GM18951 (cell line): ENCODE data around the gene GPBP1.
"Not testable (repeated sequence)": the region's sequence is repeated elsewhere in the genome, so short reads cannot be mapped to it uniquely, and the experiment has no call there.

Experiments used
- POLR2A ChIP-seq: IDR thresholded peaks from 4 replicates; pipeline ENCODE4 v1.6.1; 2011; ENCODE audit warnings: mild to moderate bottlenecking; ENCODE audit not compliant: insufficient read length, insufficient read depth; ENCODE audit errors: extremely low read depth
- in situ Hi-C: fragments of 300-500 bp; cut with MboI; formaldehyde crosslinking; loops from one replicate; pipeline ENCODE4 v1.12.0; 2022; ENCODE audit warnings: low sequenced_read_pairs, mixed read lengths, inconsistent platforms; ENCODE audit not compliant: unreplicated experiment

Gene GPBP1

GRCh38 chr5:57298985-57299491, 125.2 kb downstream of the GPBP1 start:
- no peak for TF ChIP-seq POLR2A
- in situ Hi-C loops, result loop anchor here (25.0 kb wide), 1 partner anchor 1163 kb away; the partner anchor contains the start of gene PLK2

GRCh38 chr5:57299986-57300385, 126.1 kb downstream of the GPBP1 start:
- in situ Hi-C loops, result loop anchor here (25.0 kb wide), 1 partner anchor 1162 kb away; the partner anchor contains the start of gene PLK2
- TF ChIP-seq POLR2A, result no peak

- in situ Hi-C loops, result no loop called here
- TF ChIP-seq POLR2A, result no peak
These were observed 128.3 kb downstream of the GPBP1 start for GRCh38 chr5:57302164-57302563.

GRCh38 chr5:57302643-57303042, 128.8 kb downstream of the GPBP1 start:
- TF ChIP-seq POLR2A, result no peak
- in situ Hi-C loops, result no loop called here

- in situ Hi-C loops, result no loop called here
These were observed 130.1 kb downstream of the GPBP1 start for GRCh38 chr5:57303985-57304384.

GRCh38 chr5:57304931-57305330, 131.1 kb downstream of the GPBP1 start:
- in situ Hi-C loops, result no loop called here
- no peak for TF ChIP-seq POLR2A

More at GRCh38 chr5:57303985-57304384, 130.1 kb downstream of the GPBP1 start:
- TF ChIP-seq POLR2A, result no peak

- in situ Hi-C loops, result no loop called here
- no peak for TF ChIP-seq POLR2A
These were observed 132.5 kb downstream of the GPBP1 start for GRCh38 chr5:57306359-57306758.

GRCh38 chr5:57307516-57307915, 133.7 kb downstream of the GPBP1 start:
- no peak for TF ChIP-seq POLR2A
- in situ Hi-C loops, result no loop called here

GRCh38 chr5:57309022-57309421, 135.2 kb downstream of the GPBP1 start:
- in situ Hi-C loops, result not testable (repeated sequence)

- in situ Hi-C loops, result no loop called here
- no peak for TF ChIP-seq POLR2A
These were observed 137.4 kb downstream of the GPBP1 start for GRCh38 chr5:57311251-57311650.

GRCh38 chr5:57311921-57312735, 138.3 kb downstream of the GPBP1 start:
- no peak for TF ChIP-seq POLR2A

GRCh38 chr5:57313716-57314115, 139.9 kb downstream of the GPBP1 start:
- in situ Hi-C loops, result no loop called here
- TF ChIP-seq POLR2A, result no peak

More at GRCh38 chr5:57311921-57312735, 138.3 kb downstream of the GPBP1 start:
- in situ Hi-C loops, result no loop called here
